GM19238 (cell line): ENCODE results near the gene SEMA4F.
"Not testable (repeated sequence)": the region's sequence is repeated elsewhere in the genome, so short reads cannot be mapped to it uniquely, and the experiment has no call there.

Experiments used
- DNase-seq: peaks from one replicate; pipeline ENCODE4 v3.0.0; 2011; ENCODE audit warnings: low spot score; ENCODE audit not compliant: insufficient read length

SEMA4F gene, protein sequence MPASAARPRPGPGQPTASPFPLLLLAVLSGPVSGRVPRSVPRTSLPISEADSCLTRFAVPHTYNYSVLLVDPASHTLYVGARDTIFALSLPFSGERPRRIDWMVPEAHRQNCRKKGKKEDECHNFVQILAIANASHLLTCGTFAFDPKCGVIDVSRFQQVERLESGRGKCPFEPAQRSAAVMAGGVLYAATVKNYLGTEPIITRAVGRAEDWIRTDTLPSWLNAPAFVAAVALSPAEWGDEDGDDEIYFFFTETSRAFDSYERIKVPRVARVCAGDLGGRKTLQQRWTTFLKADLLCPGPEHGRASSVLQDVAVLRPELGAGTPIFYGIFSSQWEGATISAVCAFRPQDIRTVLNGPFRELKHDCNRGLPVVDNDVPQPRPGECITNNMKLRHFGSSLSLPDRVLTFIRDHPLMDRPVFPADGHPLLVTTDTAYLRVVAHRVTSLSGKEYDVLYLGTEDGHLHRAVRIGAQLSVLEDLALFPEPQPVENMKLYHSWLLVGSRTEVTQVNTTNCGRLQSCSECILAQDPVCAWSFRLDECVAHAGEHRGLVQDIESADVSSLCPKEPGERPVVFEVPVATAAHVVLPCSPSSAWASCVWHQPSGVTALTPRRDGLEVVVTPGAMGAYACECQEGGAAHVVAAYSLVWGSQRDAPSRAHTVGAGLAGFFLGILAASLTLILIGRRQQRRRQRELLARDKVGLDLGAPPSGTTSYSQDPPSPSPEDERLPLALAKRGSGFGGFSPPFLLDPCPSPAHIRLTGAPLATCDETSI

DNA sequence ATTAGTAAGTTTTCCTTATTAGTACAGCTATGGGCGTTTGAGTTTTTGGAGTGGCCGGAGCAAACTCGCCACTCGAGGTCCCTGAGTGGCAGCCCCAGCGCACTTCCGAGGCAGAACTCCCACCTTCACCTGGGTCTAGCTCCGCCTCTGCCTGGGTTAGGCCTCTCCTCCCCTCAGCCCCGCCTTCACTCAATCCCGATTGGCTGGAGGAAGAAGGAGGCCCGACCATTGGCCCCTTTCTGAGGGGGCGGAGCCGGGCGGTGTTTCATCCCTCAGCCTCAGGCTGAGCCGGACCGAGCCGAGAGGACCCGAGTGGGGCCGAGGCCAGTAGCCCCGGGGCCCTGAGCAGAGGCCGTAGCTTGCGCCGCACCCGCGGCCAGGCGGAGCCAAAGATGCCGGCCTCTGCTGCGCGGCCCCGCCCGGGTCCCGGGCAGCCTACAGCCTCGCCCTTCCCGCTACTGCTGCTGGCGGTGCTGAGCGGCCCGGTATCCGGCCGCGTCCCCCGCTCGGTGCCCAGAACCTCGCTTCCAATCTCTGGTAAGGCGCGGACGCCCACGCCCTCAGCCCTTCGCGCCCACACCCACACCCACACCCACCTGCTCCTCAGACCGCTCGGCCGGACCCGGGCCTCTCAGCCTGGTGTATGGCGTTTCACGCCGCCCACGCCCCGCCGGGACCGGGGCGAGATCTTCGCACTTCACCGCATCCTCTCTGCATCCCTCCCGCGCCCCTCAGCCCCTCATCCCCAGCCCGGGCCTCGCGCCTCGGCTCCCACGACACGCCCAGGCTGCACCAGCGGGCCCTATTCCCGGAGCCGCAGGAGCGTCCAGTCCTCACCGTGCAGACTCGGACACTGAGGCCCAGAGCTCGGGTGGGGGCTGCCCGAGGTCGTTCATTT, at the start of gene SEMA4F:
TSS of gene SEMA4F (plus strand) at position 263 of the 898 bp plus-strand sequence. CDS start at position 393, 130 bp downstream.
- peak; percentile 96 for DNase-seq

DNA sequence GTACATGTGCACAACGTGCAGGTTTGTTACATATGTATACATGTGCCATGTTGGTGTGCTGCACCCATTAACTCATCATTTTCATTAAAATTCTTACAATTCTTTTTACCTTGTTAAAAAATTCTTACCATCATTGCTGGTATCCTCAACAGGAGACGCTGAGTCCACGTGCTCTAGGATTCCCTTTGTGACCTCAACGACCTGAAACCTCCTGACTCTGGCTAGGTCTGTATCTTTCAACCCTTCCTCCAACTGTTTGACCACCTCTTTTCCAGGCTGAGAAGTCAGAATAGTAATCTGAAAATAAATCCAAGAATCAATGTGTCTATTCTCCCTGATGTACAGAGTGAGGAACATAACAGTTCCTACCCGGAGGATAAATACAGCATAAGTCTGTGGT, 47.1 kb upstream of the SEMA4F start:
- no peak for DNase-seq

DNA sequence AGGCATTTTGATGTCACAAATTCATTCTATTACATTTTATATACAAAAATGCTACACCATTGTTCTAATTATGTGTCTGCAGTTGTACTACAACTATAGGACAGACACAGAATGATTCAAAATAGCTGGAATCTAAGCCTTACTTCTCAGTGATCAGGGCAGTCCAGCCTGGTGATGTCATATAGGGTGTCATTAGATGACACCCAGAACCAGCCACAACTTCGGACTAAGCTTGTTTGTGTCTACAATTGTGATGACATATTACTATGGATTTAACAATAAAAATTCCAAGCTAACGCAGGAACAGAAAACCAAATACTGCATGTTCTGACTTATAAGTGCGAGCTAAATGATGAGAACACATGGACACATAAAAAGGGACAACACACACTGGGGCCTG, 36.9 kb upstream of the SEMA4F start:
- no peak for DNase-seq

DNA sequence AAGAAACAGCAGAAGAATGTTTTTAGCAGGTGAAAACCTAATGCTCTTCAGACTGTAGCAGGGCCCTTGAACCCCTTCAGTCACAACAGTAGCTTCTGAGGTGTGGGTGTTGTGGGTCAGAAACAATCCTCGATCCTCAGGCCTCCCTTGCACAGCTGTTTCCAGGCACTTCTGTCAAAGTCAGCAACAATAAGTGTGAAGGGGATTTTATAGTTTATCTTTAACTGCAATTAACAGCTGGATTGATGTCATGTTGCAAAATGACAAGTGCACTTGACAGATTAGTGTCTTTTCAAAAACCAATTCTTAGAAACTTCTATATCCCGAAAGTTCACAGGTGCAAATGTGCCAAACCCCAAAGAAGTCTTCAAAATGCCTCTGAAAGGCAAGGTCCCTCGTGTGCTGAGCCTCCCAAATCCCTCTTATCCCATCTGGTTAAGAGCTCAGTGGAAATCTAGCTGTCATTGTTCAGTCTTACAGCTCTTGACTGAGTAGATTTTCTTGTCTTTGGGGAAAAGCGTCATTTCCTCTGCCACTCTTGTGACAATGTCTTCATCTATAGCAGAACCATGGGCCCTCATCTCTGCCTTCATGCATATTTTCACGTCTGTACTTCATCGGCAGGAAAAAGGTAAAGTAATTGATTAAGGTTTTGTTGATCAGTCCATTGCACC, 35.5 kb upstream of the SEMA4F start:
- no peak for DNase-seq

DNA sequence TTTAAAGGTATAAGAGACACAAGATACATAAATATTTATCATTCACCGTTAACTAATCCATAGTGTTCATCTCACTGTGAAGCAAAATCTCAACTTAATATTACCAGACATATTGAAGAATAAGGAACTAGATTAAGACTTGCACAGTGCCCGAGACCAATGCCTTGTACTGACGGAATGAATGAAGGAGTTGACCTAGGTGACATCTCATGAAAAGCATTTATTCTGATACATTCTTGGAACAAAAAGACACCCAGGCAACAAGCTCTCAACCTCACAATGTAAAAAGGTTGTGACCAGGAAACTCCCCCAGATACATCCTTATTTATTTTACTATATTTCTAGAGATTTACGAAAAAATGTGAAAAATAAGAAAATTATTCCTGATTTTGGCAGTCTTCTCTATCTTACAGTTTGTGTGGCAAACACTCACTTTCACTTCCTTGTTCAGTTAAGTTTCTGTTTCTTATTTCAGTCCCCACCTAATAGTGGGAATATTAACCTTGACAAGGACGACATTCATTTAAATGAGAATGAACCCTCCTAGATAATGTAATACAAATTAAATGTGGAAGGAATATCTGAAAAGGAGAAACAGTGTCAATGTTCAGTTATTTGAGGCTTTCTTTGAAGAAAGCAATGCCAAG, 34.3 kb upstream of the SEMA4F start:
- no peak for DNase-seq

DNA sequence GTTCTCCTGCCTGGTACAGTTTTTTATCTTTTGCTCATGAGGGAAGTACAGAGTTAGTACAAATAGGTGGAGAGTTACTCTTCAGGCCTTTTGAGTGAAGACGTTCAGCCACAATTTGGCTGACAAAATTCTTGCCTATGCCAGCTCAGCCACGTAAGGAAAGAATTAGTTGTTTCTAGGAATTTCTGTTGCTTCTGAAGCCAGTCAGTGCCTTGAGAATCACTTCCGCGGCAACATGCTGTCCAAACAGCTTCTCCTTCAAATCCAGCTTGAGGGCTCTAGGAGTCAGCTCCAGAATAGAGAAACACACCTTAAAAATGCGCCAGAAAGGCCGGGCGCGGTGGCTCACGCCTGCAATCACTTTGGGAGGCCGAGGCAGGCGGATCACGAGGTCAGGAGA, 33.4 kb upstream of the SEMA4F start:
- no peak for DNase-seq

DNA sequence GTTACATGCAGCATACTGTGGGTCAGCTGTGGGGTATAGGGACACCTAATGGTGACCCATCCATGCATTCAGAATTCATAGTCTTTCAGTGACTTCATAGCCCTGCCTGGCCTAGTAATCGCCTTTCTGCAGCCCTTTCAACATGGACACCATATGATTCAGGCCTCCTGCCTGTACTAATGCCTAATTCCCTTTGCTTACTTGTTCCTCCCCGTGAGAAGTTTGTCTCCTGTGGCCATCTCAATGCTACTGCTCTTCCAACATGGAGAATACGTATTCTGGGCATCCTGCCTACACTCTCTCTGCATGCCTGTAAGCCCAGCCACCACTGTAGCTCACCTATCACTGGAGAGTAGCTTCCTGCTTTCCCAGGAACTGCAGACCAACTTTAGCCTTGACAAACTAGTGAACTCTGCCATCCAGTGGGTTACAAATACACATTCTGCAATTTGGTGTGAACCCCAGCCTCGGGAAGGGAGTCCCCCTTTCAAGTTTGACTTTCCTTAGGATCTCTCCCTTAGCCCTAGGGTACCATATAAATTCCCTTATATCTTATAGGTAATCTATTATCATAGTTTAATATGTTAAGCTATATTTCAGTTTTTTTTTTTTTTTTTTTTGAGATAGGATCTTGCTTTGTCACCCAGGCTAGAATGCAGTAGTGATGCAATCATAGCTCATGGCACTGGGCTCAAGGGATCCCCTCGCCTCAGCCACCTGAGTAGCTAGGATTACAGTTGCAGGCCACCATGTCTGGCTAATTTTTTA, 28.2 kb upstream of the SEMA4F start:
- no peak for DNase-seq

DNA sequence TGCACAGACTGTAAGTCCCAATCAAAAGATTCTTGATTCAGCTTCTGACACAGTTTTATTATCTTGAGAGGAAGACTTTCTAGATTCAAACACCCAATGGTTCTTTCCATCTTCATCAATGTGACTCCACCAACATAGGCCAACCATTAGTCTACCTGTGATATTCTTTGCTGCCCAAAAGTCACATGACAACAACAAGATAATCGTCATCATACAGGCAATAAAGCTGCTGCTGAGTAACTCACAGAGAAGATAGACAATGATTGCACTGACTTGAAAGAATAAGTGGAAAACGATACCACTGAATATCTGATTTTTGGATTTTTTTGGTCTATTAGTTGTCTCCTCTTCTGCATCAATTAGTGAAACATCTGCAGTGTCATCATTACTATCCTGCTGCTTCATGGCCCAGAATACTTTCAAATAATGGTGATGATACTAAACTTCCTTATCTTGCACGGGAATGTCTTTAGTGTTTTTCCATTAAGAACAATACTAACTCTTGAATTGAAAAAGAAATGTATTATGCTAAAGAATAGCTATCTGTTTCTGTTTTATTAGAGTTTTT, 25.4 kb upstream of the SEMA4F start:
- DNase-seq = no peak

DNA sequence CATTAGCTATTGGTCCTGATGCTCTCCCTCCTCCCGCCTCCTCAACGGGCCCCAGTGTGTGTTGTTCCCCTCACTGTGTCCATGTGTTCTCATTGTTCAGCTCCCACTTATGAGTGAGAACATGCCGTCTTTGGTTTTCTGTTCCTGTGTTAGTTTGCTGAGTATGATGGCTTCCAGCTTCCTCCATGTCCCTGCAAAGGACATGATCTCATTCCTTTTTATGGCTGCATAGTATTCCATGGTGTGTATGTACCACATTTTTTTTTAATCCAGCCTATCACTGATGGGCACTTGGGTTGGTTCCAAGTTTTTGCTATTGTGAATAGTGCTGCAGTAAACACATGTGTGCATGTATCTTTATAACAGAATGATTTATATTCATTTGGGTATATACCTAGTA, 23.6 kb upstream of the SEMA4F start:
- DNase-seq = not testable (repeated sequence)

DNA sequence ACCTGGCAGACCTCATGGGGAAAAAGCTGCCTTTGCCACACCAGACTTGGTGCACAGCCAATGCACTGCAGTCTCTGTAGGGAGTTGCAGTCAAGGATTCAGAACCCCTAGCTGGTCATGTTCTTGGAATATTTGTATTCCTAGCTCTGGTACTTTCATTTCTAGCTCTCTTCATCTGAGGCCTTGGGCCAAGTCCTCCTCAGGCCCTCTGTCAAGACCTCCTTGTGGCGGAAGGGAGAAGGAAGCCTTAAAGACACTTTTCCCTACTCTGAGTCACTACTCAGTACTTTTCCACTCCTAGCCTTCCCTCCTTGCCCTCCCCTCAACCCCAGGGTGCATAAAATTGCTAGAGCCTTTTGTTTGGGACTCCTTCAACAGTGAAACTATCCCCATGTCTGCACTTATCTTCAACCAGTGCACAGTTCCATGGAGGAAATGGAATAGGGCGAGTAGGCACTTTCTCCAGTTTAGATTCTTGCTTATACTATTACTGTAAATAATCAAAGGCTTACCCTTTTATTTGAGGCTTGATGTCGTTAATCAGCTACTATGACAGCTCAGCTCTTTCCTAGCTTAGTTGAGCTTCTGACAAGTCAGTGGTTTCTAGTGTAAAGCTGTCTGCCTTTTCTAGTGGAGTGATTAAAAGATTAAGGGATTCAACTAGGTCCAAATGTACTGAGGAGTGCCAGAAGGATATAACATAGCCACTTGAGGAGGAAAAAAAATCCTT, 21.7 kb upstream of the SEMA4F start:
- DNase-seq = no peak

DNA sequence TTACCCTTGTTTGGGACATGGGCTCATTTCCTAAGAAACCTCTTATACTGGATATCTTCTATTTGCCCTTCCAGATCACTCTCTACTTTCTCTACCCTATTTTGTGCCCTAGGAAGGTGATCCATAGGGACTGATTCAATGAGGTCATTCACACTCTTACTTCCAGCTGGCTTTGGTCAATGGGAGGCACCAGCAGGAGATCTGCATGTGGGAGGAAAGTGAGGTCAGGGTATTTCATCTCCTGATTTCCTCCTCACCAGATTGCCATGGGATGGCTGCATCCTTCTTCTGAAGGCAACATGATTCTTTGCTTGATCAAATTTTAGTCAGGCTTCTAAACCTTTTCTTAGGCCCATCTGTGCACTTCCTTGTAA, 21.1 kb upstream of the SEMA4F start:
- no peak for DNase-seq

DNA sequence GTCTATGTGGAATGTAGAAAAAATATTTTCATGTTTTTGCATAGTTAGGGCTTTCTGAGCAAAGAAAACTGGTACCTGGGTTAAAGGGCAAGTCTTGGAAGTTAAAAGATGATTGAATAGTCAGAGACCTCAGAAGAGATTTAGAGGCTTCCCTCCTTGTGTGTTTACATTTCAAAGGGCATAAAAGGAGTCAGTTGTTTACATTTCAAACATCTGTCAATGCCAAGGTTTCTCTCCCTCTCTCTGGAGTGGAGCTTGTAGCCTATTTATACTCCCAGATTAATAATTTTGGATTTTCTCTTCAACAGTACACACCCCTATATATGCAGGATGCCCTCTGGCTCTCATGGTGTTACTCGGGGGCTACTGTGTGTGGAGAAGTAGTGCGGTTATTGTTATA, 14.5 kb upstream of the SEMA4F start:
- no peak for DNase-seq

DNA sequence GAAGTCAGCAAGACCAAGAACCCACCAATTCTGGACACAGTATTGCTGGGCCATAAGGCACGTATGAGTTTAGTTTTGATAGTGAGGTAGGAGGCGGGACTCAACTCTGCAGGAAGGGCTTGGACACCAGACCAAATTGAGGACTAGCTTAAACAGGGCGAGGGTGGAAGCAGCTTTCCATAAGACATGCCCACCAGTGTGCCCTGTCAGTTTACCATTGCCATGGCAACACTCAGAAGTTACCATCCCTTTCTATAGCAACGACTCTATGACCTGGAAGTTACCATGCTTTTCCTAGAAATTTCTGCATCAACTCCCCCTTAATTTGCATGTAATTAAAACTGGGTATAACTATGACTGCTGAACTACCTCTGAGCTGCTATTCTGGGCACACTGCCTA, 8.7 kb upstream of the SEMA4F start:
- DNase-seq = no peak

DNA sequence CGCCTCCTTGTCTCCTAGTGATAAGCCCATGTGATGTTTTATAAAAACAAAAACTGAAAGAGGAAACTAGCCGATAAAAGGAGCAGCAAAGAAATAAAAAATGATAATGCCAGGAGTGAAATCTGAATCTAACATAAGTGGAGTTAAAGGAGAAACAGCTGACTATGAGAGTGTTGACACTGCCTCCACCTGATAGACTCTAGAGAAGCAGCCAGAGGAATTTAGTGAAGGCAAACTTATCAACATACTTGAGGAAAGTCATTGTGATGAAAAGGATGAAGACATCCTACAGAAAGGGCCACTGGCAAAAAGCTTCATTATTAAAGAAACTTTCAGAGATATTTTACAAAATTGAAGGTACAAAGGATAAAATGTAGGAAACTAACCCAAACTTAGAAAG, 7.8 kb upstream of the SEMA4F start:
- no peak for DNase-seq

DNA sequence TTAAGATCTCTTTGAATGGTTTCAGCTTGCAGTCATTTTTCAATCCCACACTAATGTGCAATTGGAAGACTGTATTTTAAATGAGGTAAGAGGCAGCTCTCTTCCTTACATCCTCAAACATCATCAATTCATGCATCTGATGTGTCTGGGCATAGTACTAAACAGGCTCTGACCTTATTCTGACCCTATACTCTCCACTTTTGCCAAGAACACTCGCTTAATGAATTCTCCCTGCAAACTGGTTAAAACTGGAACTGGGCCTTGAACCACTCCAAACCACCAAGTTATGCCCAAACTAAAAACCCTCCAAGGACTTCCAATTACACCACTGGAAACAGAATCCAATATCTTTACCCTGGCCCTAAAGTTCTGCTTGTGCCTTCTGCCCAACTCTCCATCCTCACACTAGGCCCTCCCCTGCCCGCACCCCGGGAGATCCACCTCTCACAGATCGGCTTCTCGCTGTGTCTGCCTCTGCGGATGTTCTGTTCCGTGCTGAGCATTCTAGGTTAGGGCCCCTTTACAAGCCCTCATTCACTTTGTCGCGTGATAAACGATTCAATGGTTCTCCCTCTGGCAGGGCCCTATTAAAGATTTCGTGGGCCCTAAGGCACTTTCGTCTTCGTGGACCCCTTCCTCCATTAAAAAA, 7.1 kb upstream of the SEMA4F start:
- DNase-seq = no peak

DNA sequence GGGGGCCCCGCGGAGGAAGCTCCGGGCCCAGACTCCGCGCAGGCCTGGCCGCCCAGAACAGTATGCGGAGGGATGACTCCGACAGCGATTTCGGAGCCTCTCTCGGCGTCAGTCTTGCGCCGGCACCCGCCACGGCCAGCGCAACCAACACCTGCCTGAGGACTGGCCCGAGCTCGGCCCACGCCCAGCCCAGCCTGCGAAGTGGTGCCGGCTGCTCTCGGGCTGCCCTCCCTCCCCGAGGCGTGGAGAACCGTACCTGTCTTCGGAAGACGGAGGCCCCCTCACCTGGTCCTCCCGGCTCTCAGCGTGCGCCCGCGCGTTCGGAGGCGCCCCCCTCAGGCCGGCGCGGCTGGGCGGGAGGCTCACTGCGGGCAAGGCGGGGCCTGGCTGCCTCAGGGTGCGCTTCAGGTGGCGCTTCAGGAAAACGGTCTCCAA, 6.0 kb upstream of the SEMA4F start, which contains the start of gene M1AP:
TSS of gene M1AP (minus strand) at position 322 of the 435 bp plus-strand sequence. CDS start 8,055 bp downstream, outside the sequence.
- no peak for DNase-seq

DNA sequence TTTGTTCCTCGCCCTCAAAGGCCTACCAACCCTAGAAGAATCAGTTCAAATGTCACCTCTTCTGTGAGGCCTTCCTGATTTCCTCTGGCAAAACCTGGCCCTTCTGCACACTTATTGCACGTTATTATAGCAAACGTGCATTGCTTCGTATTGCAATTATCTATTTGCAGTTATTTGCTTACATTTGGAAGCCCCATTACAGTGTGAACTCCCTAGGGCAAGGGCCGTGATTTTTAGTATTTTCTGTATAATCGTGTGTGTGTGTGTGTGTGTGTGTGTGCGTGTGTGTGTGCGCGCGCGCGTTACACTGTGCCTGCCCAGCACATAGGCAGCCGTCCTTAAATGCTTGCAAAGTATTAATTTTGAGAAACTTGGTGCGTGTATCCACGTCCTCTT, 460 bp upstream of the SEMA4F start:
- no peak for DNase-seq

DNA sequence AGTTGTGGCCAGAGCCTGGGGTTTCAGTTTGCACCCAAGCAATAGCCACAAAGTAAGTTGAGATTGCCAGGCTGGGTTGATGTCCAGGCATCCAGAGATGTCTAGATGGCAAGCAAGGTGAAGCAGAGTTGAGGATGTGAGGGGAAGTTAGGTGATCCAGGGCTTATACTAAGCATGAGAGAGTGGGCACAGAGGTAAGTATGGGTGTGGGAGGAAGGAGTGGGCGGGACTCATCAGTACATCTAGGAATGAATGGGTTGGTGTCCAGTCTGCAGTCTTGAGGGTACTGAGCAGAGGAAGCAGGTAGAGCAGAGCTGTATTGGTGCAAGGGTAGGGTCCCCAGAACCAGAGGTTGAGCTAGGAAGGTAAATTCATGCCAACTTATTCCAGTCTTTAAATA, 1.5 kb downstream of the SEMA4F start:
- no peak for DNase-seq
